ENCODE results near the gene RYR3. TPM values are rescaled to one million over a fixed set of nuclear protein-coding genes. Genes with fewer than 3 reads are reported as not detected.

RYR3 gene
- total RNA-seq, 1 experiment from 2014 or later, result not detected

DNA sequence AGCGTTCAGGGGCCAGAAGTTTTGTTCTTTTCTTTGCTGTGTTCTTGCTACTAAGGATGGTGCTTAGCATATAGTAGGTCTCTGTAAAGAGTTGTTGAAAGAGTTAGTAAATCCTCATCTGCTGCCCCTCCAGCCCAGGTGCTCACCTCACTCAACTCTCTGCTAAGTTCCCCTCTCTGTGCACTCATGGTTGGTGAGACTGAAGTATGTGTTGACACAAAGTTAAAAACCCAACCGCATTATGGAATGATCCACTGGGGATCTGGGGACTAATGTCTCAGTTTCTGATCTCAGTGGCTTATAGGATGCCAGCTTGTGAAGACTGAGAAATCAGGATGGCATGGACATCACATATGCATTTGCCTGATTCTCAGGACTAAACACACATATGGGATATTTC is 13.8 kb downstream of the RYR3 start:
- CTCF ChIA-PET, result no interaction called here
- DNase-seq (ENCODE audit: low spot score), result no peak
- Histone ChIP-seq H3K9me3 (ENCODE audit: low read depth, low read length, poor library complexity, severe bottlenecking) (no peaks in the 10 kb centered on the region), H3K36me3 (ENCODE audit: insufficient read depth, low read length, poor library complexity, severe bottlenecking) (no peaks in the 10 kb centered on the region), H3K27ac (ENCODE audit: low read depth, low read length, poor library complexity, severe bottlenecking) (no peak overlapping the region), H3K4me1 (ENCODE audit: insufficient read depth, low read length, poor library complexity, severe bottlenecking) (no peaks in the 10 kb centered on the region), H3K27me3 (replicated peaks; ENCODE audit: insufficient read depth, low read depth, low read length, poor library complexity) (peaks cover 23% of the 10 kb centered on the region), H3K4me3 (ENCODE audit: low read depth, low read length, poor library complexity, severe bottlenecking) (no peak overlapping the region)
- TF ChIP-seq EZH2 (IDR thresholded peaks at IDR 0.05; ENCODE audit: borderline replicate concordance, low read depth, low read length, poor library complexity, severe bottlenecking), result no peak
- TF ChIP-seq, protein P1, sequence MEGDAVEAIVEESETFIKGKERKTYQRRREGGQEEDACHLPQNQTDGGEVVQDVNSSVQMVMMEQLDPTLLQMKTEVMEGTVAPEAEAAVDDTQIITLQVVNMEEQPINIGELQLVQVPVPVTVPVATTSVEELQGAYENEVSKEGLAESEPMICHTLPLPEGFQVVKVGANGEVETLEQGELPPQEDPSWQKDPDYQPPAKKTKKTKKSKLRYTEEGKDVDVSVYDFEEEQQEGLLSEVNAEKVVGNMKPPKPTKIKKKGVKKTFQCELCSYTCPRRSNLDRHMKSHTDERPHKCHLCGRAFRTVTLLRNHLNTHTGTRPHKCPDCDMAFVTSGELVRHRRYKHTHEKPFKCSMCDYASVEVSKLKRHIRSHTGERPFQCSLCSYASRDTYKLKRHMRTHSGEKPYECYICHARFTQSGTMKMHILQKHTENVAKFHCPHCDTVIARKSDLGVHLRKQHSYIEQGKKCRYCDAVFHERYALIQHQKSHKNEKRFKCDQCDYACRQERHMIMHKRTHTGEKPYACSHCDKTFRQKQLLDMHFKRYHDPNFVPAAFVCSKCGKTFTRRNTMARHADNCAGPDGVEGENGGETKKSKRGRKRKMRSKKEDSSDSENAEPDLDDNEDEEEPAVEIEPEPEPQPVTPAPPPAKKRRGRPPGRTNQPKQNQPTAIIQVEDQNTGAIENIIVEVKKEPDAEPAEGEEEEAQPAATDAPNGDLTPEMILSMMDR (conservative IDR thresholded peaks at IDR 0.05; ENCODE audit: low read depth, low read length), result no peak
- POLR2A ChIA-PET (ENCODE audit: low non-redundant PET), result no interaction called here
- BruUV-seq (replicated peaks), result no TSS peak
- intact Hi-C loops (cut with micrococcal nuclease; ENCODE audit: unreplicated experiment), result no loop called here

DNA sequence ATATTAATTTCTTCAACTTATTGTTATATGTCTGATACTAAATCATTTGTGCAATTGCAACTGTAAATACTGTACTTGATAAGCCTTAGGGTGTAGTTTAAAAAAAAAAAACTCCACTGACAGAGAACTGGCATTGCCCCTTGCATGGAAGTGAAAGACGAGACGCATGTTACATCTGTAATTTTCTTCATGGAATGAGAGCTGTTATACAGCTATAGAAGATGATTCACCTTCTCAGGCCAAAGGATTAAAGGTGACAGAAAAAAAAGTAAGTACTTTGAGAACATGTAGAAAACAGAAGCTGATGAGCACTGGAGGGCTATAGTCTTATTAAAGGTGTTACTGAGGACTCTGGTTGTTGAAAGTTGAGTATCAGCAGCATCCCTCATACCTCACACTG is 16.1 kb downstream of the RYR3 start:
- CTCF ChIA-PET, result no interaction called here
- no peak for DNase-seq (ENCODE audit: low spot score)
- no peaks in the 10 kb centered on the region for H3K36me3 ChIP-seq (ENCODE audit: insufficient read depth, low read length, poor library complexity, severe bottlenecking)
- no peaks in the 10 kb centered on the region for H3K9me3 ChIP-seq (ENCODE audit: low read depth, low read length, poor library complexity, severe bottlenecking)
- H3K4me1 ChIP-seq (ENCODE audit: insufficient read depth, low read length, poor library complexity, severe bottlenecking), result no peaks in the 10 kb centered on the region
- no peak overlapping the region for H3K27ac ChIP-seq (ENCODE audit: low read depth, low read length, poor library complexity, severe bottlenecking)
- TF ChIP-seq, protein P1 (conservative IDR thresholded peaks at IDR 0.05; ENCODE audit: low read depth, low read length), result no peak
- TF ChIP-seq EZH2 (IDR thresholded peaks at IDR 0.05; ENCODE audit: borderline replicate concordance, low read depth, low read length, poor library complexity, severe bottlenecking), result no peak
- BruUV-seq (replicated peaks), result no TSS peak
- POLR2A ChIA-PET (ENCODE audit: low non-redundant PET), result no interaction called here
- peaks cover 28% of the 10 kb centered on the region for H3K27me3 ChIP-seq (replicated peaks; ENCODE audit: insufficient read depth, low read depth, low read length, poor library complexity)
- intact Hi-C loops (cut with micrococcal nuclease; ENCODE audit: unreplicated experiment), result no loop called here
- no peak overlapping the region for H3K4me3 ChIP-seq (ENCODE audit: low read depth, low read length, poor library complexity, severe bottlenecking)

DNA sequence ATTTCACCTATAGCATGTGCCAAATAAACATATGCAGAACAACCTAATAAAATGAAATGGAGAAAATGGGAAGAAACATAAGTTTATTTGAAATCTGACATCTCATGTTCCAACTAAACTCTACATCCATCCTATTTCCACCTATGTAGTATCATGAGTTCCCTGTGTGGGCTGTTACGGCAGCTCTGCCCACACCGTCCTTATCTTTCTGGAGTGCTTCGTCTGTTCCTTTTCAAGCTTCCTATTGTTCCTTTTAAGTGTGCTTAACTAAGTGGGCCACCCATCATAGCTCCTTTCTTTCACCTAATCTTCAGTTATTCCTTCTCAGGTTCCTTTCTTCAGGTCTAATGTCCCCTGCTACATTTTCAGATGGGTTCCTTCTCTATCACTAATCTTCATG is 17.3 kb downstream of the RYR3 start:
- Histone ChIP-seq H3K4me1 (ENCODE audit: insufficient read depth, low read length, poor library complexity, severe bottlenecking) (no peaks in the 10 kb centered on the region), H3K9me3 (ENCODE audit: low read depth, low read length, poor library complexity, severe bottlenecking) (no peaks in the 10 kb centered on the region), H3K27ac (ENCODE audit: low read depth, low read length, poor library complexity, severe bottlenecking) (no peak overlapping the region), H3K27me3 (replicated peaks; ENCODE audit: insufficient read depth, low read depth, low read length, poor library complexity) (peaks cover 28% of the 10 kb centered on the region), H3K36me3 (ENCODE audit: insufficient read depth, low read length, poor library complexity, severe bottlenecking) (no peaks in the 10 kb centered on the region), H3K4me3 (ENCODE audit: low read depth, low read length, poor library complexity, severe bottlenecking) (no peak overlapping the region)
- CTCF ChIA-PET, result no interaction called here
- no peak for TF ChIP-seq EZH2 (IDR thresholded peaks at IDR 0.05; ENCODE audit: borderline replicate concordance, low read depth, low read length, poor library complexity, severe bottlenecking)
- TF ChIP-seq, protein P1 (conservative IDR thresholded peaks at IDR 0.05; ENCODE audit: low read depth, low read length), result no peak
- POLR2A ChIA-PET (ENCODE audit: low non-redundant PET), result no interaction called here
- no TSS peak for BruUV-seq (replicated peaks)
- intact Hi-C loops (cut with micrococcal nuclease; ENCODE audit: unreplicated experiment), result no loop called here
- DNase-seq (ENCODE audit: low spot score), result no peak

Measured in A673 (cell line).